BLaER1 (cell line): ENCODE results near the gene NPAS1.

Source experiments
- H3K27ac ChIP-seq: shearing (Covaris generic); formaldehyde crosslinking; 2 replicates; pipeline ENCODE4 v1.8.1; 2022
- H3K27me3 ChIP-seq: shearing (Covaris generic); formaldehyde crosslinking; 2 replicates; pipeline ENCODE4 v1.8.1; 2022
- H3K36me3 ChIP-seq: shearing (Covaris generic); formaldehyde crosslinking; 2 replicates; pipeline ENCODE4 v1.8.1; 2022
- H3K4me1 ChIP-seq: shearing (Covaris generic); formaldehyde crosslinking; 2 replicates; pipeline ENCODE4 v1.8.1; 2022
- H3K4me2 ChIP-seq: shearing (Covaris generic); formaldehyde crosslinking; 2 replicates; pipeline ENCODE4 v1.8.1; 2022
- H3K4me3 ChIP-seq: shearing (Covaris generic); formaldehyde crosslinking; 2 replicates; pipeline ENCODE4 v1.8.1; 2022
- H3K9ac ChIP-seq: shearing (Covaris generic); formaldehyde crosslinking; 2 replicates; pipeline ENCODE4 v1.8.1; 2022
- H3K9me3 ChIP-seq: shearing (Covaris generic); formaldehyde crosslinking; 2 replicates; pipeline ENCODE4 v1.8.1; 2022
- H4K20me1 ChIP-seq: shearing (Covaris generic); formaldehyde crosslinking; 2 replicates; pipeline ENCODE4 v1.8.1; 2022
- Cebpa-rat ChIP-seq: shearing (Covaris generic); IDR thresholded peaks from 2 replicates; pipeline ENCODE4 v1.8.1; 2022

The NPAS1 gene

GRCh38 chr19:46990991-46991676 lies 28.5 kb upstream of the NPAS1 start:
- peak overlapping the region; percentile 5; the same call in 1 of the 2 replicates for H3K9ac ChIP-seq
- peak overlapping the region; percentile 76 for H3K4me2 ChIP-seq
- TF ChIP-seq Cebpa-rat, result no peak
- H3K4me1 ChIP-seq, result peaks cover 16% of the 10 kb centered on the region
- peaks cover 78% of the 10 kb centered on the region for H4K20me1 ChIP-seq
- H3K27ac ChIP-seq, result peak overlapping the region; percentile 52; the same call in 1 of the 2 replicates
- H3K36me3 ChIP-seq, result peaks cover 93% of the 10 kb centered on the region
- H3K4me3 ChIP-seq, result no peak overlapping the region
- no peaks in the 10 kb centered on the region for H3K9me3 ChIP-seq
- H3K27me3 ChIP-seq, result no peaks in the 10 kb centered on the region

GRCh38 chr19:46992699-46993535 lies 26.7 kb upstream of the NPAS1 start:
- H3K36me3 ChIP-seq, result peaks cover 99% of the 10 kb centered on the region
- peaks cover 16% of the 10 kb centered on the region for H3K4me1 ChIP-seq
- H3K4me2 ChIP-seq, result no peak overlapping the region
- no peak overlapping the region for H3K27ac ChIP-seq
- no peak for TF ChIP-seq Cebpa-rat
- H3K9ac ChIP-seq, result no peak overlapping the region
- H3K4me3 ChIP-seq, result no peak overlapping the region
- H4K20me1 ChIP-seq, result peaks cover 79% of the 10 kb centered on the region
- no peaks in the 10 kb centered on the region for H3K9me3 ChIP-seq
- no peaks in the 10 kb centered on the region for H3K27me3 ChIP-seq

DNA sequence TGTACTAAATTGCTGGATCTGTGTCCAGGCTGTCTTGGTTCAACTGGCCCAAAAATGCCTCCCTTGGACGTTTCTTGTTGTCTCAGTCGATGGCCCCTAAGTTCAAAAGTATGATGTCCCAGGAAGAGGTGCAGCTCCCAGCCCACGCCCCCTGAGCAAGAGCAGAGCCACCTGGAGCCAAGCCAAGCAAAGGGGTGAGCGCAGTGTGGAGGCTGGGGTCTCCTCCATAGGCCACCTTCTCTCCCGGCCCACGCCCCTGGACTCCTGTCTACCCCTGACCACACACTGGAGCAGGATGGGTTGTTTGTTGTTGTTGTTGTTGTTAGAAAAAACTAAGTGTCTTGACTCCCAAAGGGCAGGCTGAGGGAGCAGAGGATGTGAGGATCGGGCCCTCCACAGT lies 26.0 kb upstream of the NPAS1 start:
- H3K4me1 ChIP-seq, result peaks cover 16% of the 10 kb centered on the region
- no peak overlapping the region for H3K4me2 ChIP-seq
- peaks cover 99% of the 10 kb centered on the region for H3K36me3 ChIP-seq
- TF ChIP-seq Cebpa-rat, result no peak
- no peak overlapping the region for H3K27ac ChIP-seq
- H3K4me3 ChIP-seq, result no peak overlapping the region
- H3K9me3 ChIP-seq, result no peaks in the 10 kb centered on the region
- H4K20me1 ChIP-seq, result peaks cover 79% of the 10 kb centered on the region
- no peaks in the 10 kb centered on the region for H3K27me3 ChIP-seq
- H3K9ac ChIP-seq, result no peak overlapping the region

DNA sequence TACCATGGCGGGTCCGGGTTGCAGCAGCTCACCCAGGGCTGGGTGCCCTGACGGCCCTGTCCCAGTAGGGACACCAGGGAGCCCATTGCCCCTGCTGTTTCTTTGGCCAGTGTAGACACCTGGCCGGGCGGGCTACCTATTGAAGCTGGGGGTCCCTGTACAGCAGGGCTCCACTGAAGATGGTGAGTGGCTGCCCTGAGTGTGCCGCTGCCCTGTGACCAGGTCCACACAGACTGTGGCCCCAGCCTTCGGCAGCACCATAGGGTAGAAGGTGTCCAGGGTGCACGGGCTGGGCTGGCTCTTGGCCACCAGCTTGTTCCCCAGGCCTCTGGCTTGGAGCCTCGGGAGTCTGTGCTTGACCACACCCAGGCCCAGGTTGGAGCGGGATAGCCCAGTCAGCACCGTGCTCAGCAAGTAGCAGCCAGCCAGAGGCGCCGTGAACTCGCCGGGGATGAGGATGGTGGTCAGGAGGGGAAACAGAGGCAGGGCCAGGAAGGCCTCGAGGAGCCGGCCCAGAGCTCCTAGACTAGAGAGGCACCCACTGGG lies 25.4 kb upstream of the NPAS1 start:
- Histone ChIP-seq H3K36me3 (peaks cover 99% of the 10 kb centered on the region), H3K27me3 (no peaks in the 10 kb centered on the region), H3K9me3 (no peaks in the 10 kb centered on the region), H3K27ac (no peak overlapping the region), H3K4me3 (no peak overlapping the region), H3K9ac (no peak overlapping the region), H3K4me1 (peaks cover 16% of the 10 kb centered on the region), H4K20me1 (peaks cover 79% of the 10 kb centered on the region), H3K4me2 (no peak overlapping the region)
- no peak for TF ChIP-seq Cebpa-rat

DNA sequence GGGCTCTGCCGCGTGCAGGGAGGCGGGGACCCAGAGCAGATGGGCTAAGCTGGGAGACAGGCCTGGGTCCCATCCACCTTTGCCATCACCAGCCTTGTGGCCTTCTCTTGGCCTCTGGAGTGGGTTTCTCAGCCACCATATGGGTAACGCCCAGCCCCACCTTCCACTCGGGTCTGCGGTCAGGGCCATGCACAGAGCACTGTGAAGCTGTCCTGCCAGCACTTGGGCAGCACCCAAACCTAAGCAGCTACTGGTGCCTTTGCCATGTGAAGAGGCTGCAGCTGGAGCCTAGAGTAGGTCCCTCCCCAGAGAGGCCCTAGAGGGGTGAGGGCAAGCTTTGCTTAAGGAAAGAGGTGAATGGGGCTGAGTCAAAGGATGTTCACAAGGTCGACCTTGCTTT lies 24.1 kb upstream of the NPAS1 start:
- peaks cover 12% of the 10 kb centered on the region for H3K4me1 ChIP-seq
- H4K20me1 ChIP-seq, result peaks cover 77% of the 10 kb centered on the region
- H3K9me3 ChIP-seq, result no peaks in the 10 kb centered on the region
- no peak overlapping the region for H3K27ac ChIP-seq
- H3K27me3 ChIP-seq, result no peaks in the 10 kb centered on the region
- H3K9ac ChIP-seq, result no peak overlapping the region
- H3K36me3 ChIP-seq, result peaks cover 99% of the 10 kb centered on the region
- no peak overlapping the region for H3K4me3 ChIP-seq
- no peak overlapping the region for H3K4me2 ChIP-seq
- TF ChIP-seq Cebpa-rat, result no peak

- Histone ChIP-seq H3K4me2 (no peak overlapping the region), H3K4me3 (no peak overlapping the region), H3K27ac (no peak overlapping the region), H3K4me1 (no peaks in the 10 kb centered on the region; the same call in 1 of the 2 replicates), H3K27me3 (peaks cover 19% of the 10 kb centered on the region), H3K9ac (no peak overlapping the region), H3K36me3 (peaks cover 93% of the 10 kb centered on the region), H4K20me1 (peaks cover 82% of the 10 kb centered on the region), H3K9me3 (no peaks in the 10 kb centered on the region)
- TF ChIP-seq Cebpa-rat, result no peak
Measured at GRCh38 chr19:46998445-46999125, 21.1 kb upstream of the NPAS1 start.

DNA sequence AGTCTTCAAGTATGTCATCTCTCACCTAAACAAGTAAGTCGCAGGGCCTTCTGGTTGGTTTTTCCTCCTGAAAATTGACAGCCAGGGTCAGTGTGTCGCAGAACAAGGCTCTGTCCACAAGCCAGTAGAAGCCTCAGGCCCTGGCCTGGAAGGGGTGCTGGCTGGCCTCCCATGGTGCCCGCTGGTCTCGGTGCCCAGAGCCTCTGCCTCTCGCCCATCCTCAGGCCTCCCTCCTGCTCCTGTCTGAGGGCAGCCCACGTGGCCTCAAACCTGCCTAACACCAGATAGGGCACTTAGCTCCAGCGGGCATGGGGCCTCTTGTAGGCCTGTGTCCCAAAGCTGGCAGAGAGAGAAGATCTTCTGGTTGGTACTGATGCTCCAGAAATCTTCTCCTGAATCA lies 20.3 kb upstream of the NPAS1 start:
- Histone ChIP-seq H3K27me3 (peaks cover 27% of the 10 kb centered on the region), H3K4me1 (no peaks in the 10 kb centered on the region; the same call in 1 of the 2 replicates), H3K36me3 (peaks cover 88% of the 10 kb centered on the region), H3K4me3 (no peak overlapping the region), H3K4me2 (no peak overlapping the region), H3K9ac (no peak overlapping the region), H3K27ac (no peak overlapping the region), H3K9me3 (no peaks in the 10 kb centered on the region), H4K20me1 (peaks cover 82% of the 10 kb centered on the region)
- TF ChIP-seq Cebpa-rat, result no peak

GRCh38 chr19:46999878-47000277 lies 19.8 kb upstream of the NPAS1 start:
- TF ChIP-seq Cebpa-rat, result no peak
- H4K20me1 ChIP-seq, result peaks cover 82% of the 10 kb centered on the region
- H3K4me1 ChIP-seq, result no peaks in the 10 kb centered on the region; the same call in 1 of the 2 replicates
- H3K9ac ChIP-seq, result no peak overlapping the region
- peaks cover 83% of the 10 kb centered on the region for H3K36me3 ChIP-seq
- H3K27ac ChIP-seq, result no peak overlapping the region
- peaks cover 32% of the 10 kb centered on the region for H3K27me3 ChIP-seq
- H3K4me2 ChIP-seq, result no peak overlapping the region
- no peaks in the 10 kb centered on the region for H3K9me3 ChIP-seq
- H3K4me3 ChIP-seq, result no peak overlapping the region

DNA sequence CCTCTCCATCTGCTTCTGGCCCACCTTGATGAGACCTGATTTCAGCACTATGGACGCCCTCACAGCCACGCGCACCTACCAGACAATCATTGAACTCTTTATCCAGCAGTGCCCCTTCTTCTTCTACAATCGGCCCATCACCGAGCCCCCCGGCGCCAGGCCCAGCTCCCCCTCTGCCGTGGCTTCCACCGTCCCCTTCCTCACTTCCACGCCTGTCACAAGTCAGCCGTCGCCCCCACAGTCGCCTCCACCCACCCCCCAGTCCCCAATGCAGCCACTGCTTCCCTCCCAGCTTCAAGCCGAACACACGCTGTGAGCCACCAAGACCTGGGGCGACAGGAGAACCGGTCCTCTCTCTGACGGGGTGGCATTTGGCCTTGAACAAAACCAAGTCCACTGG lies 19.3 kb upstream of the NPAS1 start:
- Histone ChIP-seq H3K27ac (no peak overlapping the region), H3K36me3 (peaks cover 83% of the 10 kb centered on the region), H3K27me3 (peaks cover 37% of the 10 kb centered on the region), H3K9me3 (peaks cover 5% of the 10 kb centered on the region), H3K4me3 (no peak overlapping the region), H4K20me1 (peaks cover 85% of the 10 kb centered on the region), H3K4me1 (no peaks in the 10 kb centered on the region; the same call in 1 of the 2 replicates), H3K9ac (no peak overlapping the region), H3K4me2 (no peak overlapping the region)
- no peak for TF ChIP-seq Cebpa-rat
